CD4-positive, alpha-beta T cell treated with Interleukin-21 for 1 hour (primary cell): ENCODE results near the gene FAM136A.
"Not testable (repeated sequence)": the region's sequence is repeated elsewhere in the genome, so short reads cannot be mapped to it uniquely, and the experiment has no call there.

Experiments
- DNase-seq: peaks from one replicate; pipeline ENCODE4 v3.0.0-alpha.2; 2020

Gene FAM136A

DNA sequence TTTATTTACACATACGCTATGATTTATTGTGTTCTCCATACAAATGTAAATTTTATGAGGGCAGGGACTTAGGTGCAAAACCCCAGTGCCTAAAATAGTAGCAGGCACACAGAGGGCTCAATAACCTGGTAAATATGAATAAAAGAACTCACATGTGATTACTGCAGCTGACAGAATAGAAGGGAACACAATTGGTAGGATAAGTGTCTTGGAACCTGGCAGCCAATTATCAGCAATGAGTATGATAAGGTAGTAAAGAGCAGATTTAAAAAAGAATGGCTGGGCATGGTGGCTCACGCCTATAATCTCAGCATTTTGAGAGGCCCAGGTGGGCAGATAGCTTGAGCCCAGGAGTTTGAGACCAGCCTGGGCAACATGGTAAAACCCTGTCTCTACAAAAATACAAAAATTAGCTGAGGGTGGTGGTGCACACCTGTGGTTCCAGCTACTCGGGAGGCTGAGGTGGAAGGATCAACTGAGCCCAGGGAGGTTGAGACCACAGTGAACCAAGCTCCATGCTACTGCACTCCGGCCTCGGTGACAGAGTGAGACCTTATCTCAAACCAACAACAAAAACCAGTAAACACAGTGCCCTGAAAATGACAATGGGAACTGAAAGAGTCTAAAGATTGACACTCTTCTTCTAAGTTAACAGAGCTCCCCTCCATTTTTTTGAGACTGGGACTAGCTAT lies 18.2 kb downstream of the FAM136A start:
- no peak for DNase-seq

DNA sequence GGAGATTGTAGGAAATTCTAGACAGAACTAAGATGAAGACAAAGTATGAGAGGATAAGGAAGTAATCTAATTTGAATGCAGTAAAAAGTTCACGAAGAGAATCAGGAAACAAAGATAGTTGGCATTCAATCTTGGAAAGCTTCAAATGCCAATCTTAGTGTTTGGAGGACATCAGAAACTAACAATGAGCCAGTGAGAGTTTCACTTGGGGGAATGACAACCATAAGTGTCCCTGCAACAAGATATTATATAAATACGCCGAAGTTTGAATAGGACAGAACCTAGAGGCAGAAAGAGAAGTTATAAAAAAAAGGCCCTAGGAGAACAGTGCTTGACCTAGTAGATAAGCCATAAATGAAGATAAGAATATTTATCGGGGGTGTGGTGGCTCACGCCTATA lies 19.4 kb downstream of the FAM136A start:
- DNase-seq, result no peak

- DNase-seq, result no peak
These were observed 21.5 kb downstream of the FAM136A start for GRCh38 chr2:70280242-70280798.

DNA sequence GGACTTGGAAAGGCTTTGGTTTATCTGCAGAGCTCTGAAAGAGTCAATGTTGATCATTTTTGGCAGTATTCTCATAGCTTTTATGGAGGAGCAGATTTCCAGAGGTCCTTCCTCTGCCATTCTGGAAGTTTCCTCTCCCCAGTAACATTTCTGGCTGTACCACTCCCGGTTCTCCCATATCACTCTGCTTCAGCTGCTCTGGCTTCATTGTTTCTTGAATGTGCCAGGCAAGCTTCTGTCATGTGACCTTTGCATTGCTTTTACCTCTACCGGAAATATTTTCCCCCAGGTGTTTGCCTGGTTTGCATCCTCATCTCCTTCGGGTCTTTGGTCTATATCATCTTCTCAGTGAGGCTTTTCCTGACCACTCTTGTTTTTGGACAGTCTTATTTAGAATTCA lies 31.5 kb downstream of the FAM136A start:
- no peak for DNase-seq

DNA sequence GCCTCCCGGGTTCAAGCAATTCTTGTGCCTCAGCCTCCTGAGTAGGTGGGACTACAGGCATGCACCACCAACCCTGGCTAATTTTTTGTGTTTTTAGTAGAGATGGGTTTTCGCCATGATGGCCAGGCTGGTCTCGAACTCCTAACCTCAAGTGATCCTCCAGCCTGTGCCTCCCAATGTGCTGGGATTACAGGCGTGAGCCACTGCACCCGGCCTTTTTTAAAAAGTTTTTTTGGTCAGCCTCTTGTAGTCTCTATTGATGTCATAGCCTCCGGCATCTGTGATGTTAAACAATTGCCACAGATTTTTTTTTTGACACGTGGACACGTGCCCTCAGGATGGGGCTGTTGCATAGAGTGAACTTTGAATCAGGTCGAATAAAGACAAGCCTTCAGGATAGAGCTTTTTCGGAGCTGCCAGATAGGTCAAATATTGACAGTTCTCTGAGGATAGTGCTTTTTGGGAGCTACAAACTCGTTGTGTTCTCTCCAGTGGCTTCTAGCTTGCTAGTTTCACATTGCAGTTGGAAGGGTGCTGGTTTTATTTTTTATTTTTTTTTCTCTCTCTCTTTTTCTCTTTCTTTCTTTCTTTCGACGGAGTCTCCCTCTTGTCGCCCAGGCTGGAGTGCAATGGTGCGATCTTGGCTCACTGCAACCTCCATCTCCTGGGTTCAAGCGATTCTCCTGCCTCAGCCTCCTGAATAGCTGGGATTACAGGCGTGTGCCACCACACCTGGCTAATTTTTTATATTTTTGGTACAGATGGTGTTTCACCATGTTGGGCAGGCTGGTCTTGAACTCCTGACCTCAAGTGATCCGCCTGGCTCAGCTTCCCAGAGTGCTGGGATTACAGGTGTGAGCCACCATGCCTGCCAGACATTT lies 32.2 kb downstream of the FAM136A start:
- DNase-seq, result not testable (repeated sequence)

- not testable (repeated sequence) for DNase-seq
These were observed 34.9 kb downstream of the FAM136A start for GRCh38 chr2:70266925-70267324.

GRCh38 chr2:70261501-70261900 lies 40.4 kb downstream of the FAM136A start:
- DNase-seq, result no peak

- DNase-seq, result peak; percentile 5
These were observed 43.4 kb downstream of the FAM136A start for GRCh38 chr2:70258532-70258875.

- no peak for DNase-seq
These were observed 46.1 kb downstream of the FAM136A start for GRCh38 chr2:70255637-70256314.

GRCh38 chr2:70250434-70250833 lies 51.4 kb downstream of the FAM136A start:
- DNase-seq, result no peak

DNA sequence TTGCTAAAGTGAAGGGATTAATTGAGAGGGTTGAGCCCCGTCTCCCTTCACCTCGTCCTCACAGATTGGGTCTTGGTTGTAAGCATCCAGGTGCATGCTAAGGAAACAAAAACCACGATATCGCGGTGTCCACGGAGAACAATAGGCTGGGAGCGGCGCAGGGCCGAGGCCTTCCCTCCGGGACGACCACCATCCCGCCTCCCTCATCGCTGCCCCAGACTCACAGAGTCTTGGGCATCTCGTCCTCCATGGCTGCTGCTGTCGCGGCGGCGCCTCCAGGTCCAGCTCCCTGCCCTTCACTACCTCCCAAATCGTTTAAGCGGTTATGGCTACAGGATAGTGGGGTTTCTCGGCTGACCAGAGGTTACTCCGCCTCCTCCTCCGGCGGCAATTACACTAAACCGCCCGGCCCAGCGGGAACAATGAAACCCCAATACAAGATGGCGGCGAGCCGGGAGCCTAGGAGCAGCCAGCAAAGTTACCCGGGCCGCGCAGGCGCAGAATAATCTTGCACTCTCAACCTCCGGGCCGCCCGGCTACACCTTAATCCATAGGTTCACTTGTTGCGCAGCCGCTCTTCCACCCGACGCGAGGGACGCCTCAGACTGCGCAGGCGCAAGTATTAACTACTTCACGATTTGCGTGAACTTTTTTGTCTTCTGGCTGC lies 53.6 kb downstream of the FAM136A start, which contains the start of gene TIA1:
Gene TIA1 (minus strand): TSS at position 448 of the 667 bp plus-strand sequence. CDS start 198 bp downstream, at position 250.
- DNase-seq, result peak; percentile 99

DNA sequence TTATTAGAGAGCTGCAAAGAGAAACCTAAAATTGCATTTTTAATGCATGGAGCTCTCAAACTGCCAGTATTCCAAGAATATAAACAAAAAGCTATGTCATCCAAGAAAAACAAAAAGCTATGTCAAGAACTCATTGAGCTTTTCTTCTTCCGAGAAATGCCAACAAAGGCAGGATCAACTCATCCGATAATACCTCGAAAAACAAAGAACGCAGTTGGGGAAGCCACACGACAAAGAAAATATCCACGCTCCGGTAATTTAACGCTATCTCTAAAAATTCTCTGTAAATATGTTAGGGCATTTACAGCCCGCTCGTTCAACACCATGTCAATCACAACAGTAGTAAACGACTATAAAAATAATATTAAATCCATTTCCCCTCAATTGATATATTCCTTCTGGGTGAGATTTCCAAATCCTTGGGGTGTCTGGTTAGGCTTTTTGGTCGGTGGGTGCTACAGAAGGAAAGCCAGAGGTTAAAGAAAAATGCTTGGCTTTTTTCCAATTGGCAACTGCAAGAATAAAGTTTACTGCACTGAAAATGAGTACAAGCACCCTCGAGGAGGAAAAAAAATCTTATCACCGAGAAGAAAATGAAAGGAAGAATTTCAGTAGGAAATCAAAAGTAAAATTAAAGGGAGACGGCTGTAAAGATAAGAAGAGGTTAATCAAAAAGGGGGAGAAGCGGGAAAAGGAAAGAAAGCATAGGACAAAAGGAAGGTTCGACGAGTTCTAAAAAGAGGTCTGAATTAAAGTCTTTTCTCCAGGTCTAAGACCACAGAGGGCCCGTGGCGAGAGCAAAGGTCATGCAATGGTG lies 54.3 kb downstream of the FAM136A start:
- DNase-seq, result peak; percentile 8
